Activated T-cell treated with anti-CD3 and anti-CD28 coated beads for 48 hours (primary cell): ENCODE results near the gene CARNS1.
"Not testable (repeated sequence)": the region's sequence is repeated elsewhere in the genome, so short reads cannot be mapped to it uniquely, and the experiment has no call there.

Experiments used
- DNase-seq: peaks from one replicate; pipeline ENCODE4 v3.0.0-alpha.2; 2020; ENCODE audit warnings: low read depth

CARNS1 gene

DNA sequence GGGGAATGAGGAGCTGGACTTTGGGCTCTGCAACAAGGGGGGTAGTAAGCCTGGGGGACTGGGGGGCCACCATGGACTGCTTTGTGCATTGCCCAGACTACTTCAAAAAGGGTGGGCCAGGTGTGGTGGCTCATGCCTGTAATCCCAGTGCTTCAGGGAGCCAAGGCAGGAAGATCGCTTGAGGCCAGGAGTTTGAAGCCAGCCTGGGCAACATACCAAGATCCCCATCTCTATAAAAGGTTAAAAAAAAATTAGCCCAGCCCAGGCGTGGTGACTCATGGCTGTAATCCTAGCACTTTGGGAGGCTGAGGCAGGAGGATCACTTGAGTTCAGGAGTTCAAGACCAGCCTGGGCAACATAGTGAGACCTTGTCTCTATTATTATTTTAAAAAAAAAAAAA, 50.1 kb downstream of the CARNS1 start:
- not testable (repeated sequence) for DNase-seq

DNA sequence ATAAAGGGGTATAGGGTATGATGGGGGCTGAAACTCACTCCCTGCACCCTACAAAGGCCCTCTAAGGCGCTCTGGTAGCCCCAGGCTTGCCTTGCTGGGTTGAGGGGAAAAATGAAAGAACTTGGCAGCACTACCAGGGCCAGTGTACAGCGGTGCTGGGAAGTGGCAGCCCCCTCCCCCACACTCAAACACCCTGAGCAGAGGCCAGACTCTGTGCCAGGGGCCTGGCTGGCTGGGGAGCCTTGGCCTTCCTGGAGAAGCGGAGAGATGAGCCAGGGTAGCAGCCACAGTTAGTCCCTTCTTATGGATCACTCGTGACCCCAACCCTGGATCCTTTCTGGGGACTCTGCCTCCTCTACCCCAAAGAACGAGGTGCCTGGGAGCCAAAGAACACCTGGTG, 50.9 kb downstream of the CARNS1 start:
- no peak for DNase-seq

DNA sequence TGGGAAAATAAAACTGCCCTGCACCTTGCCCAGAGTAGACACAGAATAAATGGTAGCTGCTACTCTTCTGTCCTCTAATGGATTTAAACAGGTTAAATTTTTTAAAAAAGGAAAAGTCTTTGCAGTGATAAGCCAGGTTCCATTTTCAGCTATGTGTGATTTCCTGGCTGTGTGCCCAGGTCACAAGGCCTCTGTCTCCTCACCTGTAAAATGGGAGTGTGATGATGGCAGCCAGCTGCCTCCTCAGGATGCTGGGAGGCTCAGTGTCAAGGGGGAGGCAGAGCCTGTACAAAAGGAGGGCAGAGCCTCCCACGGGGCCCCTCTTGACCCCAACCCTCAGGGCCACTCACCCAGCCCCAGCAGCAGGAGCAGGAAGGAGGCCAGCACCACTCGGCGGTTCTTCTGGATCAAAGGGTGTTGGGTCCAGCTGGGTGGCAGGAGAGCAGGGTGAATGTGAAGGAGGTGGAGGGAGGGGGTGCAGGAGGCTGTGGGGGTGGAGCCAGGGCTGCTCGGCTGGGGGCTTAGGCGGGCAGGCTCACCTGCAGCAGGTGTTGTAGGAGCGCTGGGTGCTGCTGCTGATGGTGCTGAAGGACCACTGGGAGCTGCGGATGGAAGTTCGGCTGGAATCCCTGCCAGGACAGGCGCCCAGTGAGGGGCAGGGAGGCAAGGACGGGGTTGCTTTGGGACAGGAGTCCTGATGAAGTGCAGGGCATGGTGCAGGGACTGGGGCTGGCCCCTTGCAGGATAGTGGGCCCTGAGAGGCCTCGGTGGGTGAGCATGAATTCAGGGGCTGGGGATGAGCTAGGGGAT, 51.7 kb downstream of the CARNS1 start:
- DNase-seq = no peak

DNA sequence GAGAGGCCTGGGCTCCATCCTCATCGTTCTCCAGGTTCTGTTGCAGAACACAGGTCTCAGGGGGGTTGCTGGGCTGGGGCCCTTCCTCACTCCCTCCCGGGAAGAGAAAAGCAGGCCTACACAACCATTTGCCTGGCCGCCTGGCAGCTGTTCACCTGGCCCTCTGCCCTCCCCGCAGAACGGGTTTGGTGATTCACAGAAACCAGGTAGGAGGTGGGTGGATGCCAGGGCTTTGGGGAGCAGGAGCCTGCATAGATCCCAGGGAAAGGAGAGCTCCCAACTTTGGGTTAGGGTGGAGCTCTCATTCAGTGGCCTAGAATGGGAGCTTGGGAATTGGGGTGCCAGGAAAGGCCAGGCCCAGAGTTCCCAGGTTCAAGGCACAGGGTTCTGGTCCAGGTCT, 52.6 kb downstream of the CARNS1 start:
- DNase-seq = no peak

DNA sequence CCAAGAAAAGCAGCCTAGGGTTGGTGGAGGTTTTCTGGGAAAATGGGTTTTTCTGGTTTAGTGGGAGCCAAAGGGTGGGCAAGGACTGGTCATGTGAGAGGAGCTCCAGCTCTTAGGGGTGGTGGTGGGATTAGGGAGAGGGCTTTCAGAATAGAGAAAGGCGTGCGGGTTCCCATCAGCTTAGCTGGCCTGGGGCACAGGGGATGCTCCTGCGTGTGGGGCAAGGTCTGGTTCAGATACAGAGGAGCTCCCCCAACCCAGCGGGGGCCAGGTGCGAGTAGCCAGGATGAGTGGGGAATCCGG, 52.9 kb downstream of the CARNS1 start:
- DNase-seq = no peak

DNA sequence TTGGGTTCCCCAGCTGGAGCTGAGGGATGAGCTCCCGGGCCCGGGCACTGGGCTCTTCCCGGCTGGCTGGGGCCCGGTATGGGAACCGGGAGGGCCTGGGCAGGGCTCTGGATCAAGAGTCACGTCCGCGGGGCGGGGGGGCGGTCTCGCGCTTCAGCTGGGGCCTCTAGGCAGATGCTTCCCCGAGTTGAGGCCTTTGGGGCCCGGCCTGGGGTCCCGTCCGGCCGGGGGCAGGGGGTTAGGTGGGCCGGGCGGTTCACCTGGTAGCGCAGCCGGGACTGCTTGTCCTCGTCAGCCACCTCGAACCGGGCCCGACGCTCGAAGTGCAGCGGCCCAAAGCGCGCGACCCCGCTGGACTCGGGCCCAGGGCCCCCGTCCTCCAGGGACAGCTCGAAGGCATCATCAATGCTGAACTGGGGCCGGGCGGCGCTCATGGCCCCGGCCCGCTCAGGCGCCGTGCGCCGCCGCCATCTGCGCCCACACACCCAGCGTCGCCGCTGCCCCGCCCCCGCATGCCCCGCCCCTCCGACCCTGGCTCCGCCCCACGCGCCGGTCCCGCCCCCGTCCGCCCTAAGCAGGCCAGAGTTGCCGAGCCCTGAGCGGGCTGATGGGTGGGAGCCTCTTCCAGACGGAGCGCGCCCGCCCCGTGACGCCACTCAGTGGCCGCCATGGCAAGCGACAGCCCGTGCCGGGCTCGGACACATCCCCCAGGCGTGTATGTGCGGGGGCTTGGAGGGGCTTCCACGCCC, 53.5 kb downstream of the CARNS1 start, which contains the start of gene TMEM134:
TSS of gene TMEM134 (minus strand) at position 493 of the 749 bp plus-strand sequence. CDS start at position 434, 59 bp downstream.
- DNase-seq = peak; percentile 89

DNA sequence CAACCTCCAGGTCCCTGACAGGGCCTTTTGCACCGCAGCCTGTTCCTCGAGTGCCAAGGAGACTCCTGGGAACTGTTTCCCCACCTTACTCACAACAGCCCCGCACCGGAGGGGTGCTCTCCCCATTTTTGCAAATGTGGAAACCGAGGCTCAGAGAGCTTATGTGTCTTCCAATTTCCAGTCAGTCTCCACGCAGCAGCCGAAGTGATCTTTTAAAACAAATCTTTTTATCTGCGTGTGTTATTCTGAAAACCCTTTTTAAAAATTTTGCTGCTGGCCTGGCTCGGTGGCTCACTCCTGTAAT, 54.0 kb downstream of the CARNS1 start:
- DNase-seq = no peak

DNA sequence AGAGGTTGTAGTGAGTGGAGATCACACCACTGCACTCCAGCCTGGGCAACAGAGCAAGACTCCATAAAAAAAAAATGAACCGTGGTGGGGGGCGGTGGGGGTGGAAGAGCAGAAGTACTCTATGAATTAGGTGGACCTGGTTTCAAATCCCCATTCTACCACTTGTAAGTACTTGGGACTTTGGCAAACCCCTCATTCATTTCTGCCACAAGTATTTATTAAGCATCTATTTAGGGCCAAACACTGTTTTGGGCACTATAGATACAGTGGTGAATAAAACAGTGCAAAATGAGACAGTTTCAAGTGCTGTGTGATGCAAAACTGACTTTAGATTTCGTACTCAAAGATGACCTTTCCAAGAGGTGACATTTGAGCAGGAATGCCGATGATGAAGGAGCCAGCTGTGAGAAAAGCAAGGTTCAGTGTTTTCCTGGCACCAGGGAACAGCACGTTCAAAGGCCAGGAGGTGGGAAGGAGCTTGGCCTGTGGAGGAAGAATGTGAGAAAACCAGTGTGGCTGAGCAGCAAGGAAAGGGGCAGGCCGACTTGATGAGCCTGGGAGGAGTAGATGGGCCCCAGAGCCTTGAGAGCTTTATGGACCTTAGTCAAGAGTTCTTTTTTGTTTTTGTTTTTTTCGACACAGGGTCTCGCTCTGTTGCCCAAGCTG, 55.0 kb downstream of the CARNS1 start:
- no peak for DNase-seq

DNA sequence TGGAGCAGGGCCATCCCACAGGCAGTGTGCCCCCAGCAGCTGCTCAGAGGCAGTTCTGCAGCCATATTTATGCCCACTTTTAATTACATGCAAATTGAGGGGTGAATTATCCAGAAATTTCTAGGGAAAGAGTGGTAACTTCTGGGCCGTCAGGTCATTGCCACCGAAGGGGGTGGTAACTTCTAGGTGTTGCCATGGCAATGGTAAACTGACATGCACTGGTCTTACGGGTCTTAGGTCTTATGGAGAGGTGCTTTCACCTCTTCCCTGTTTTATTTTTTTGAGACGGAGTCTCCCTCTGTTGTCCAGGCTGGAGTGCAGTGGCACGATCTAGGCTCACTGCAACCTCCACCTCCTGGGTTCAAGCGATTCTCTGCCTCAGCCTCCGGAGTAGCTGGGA, 57.4 kb downstream of the CARNS1 start:
- DNase-seq = no peak
